Astrocyte of the cerebellum (primary cell): ENCODE measurements around the gene TMEM131L.
"Not testable (repeated sequence)": the region's sequence is repeated elsewhere in the genome, so short reads cannot be mapped to it uniquely, and the experiment has no call there.

Experiments
- DNase-seq: peaks from one replicate; pipeline ENCODE4 v3.0.0-alpha.2; 2011; ENCODE audit warnings: low read depth
- H3K4me3 ChIP-seq: 2 replicates; pipeline ENCODE4 v1.5.1; 2011; ENCODE audit warnings: mild to moderate bottlenecking, low read depth, low read length, moderate library complexity
- CTCF ChIP-seq: IDR thresholded peaks from 2 replicates; pipeline ENCODE4 v1.5.1; 2012; ENCODE audit warnings: low read length, low read depth, moderate library complexity, mild to moderate bottlenecking; ENCODE audit errors: missing control alignments
- in situ Hi-C: cut with HindIII; loops from 2 replicates; pipeline ENCODE4 v1.10.0; 2017; ENCODE audit warnings: low sequenced_read_pairs

TMEM131L gene

GRCh38 chr4:153448003-153448731 lies 18.0 kb upstream of the TMEM131L start:
- no peak for DNase-seq
- TF ChIP-seq CTCF = no peak
- H3K4me3 ChIP-seq = no peak overlapping the region
- in situ Hi-C loops = no loop called here

DNA sequence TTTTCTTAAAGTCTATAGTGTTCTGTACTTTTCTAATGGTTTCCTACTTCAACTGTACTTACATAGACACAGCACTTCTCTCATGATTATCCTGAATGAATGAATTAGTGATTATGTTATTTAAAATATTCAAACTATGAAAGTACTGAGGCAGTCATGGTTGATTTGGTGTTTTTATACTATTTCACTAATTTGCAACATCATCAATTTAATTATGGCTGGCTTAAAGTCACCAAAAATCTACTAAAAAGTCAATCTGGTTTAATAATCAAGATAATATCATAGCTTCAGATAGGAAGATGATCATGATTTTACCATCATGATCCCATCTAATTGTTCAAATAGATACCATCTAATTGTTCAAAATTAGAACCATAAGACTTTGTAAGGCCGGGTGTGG lies 16.8 kb upstream of the TMEM131L start:
- H3K4me3 ChIP-seq = no peak overlapping the region
- TF ChIP-seq CTCF = no peak
- DNase-seq = no peak
- in situ Hi-C loops = no loop called here

- no peak overlapping the region for H3K4me3 ChIP-seq
- TF ChIP-seq CTCF = no peak
- no peak for DNase-seq
- in situ Hi-C loops = no loop called here
These were observed 15.6 kb upstream of the TMEM131L start for GRCh38 chr4:153450544-153450917.

DNA sequence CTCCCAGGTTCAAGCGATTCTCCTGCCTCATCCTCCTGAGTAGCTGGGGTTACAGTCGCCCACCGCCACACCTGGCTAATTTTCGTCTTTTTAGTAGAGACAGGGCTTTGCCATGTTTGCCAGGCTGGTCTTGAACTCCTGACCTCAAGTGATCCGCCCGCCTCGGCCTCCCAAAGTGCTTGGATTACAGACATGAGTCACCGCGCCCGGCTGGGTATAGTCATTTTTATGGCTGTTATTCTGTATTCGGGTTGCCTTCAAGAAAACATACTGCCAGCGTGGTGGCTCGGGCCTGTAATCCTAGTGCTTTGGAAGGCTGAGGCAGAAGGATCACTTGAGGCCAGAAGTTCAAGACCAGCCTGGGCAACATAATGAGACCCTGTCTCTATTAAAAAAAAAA lies 15.0 kb upstream of the TMEM131L start:
- H3K4me3 ChIP-seq, DNase-seq, in situ Hi-C loops: not testable (repeated sequence)

GRCh38 chr4:153451911-153452657 lies 14.1 kb upstream of the TMEM131L start:
- no peak for TF ChIP-seq CTCF
- no peak overlapping the region for H3K4me3 ChIP-seq
- DNase-seq = no peak
- in situ Hi-C loops = no loop called here

- TF ChIP-seq CTCF = no peak
- H3K4me3 ChIP-seq = no peak overlapping the region
- no peak for DNase-seq
- in situ Hi-C loops = no loop called here
These were observed 13.3 kb upstream of the TMEM131L start for GRCh38 chr4:153452658-153453378.

DNA sequence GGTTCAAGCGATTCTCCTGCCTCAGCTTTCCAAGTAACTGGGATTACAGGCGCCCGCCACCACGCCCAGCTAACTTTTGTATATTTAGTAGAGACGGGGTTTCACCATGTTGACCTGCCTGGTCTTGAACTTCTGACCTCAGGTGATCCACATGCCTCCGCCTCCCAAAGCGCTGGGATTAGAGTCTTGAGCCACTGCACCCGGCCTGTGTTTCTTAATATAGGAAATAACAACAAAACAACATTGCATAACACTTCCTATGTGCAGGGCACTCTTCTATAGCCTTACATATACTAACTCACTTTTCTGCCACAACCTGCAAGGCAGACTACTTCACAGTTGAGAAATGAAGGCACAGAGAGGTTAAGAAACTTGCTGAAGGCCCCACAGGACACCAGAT lies 12.8 kb upstream of the TMEM131L start:
- no peak for DNase-seq
- no peak overlapping the region for H3K4me3 ChIP-seq
- in situ Hi-C loops = no loop called here
- no peak for TF ChIP-seq CTCF
